K562 (cell line): ENCODE data around the gene DUSP9. TPM values are rescaled to one million over a fixed set of nuclear protein-coding genes. Genes with fewer than 3 reads are reported as not detected.

Experiments
- ATAC-seq: fragments of 200-7000 bp; cut with Tn5 transposase; 3 replicates; pipeline ENCODE4 v1.9.1; 2020; ENCODE audit warnings: moderate library complexity
- BruUV-seq: library from RNA; stranded (reverse); fragments of 400-500 nt; replicated peaks from 2 replicates; lab custom pipeline; 2021; lab: Mats Ljungman, UMichigan
- CTCF ChIA-PET: fragments of 300-600 bp; formaldehyde crosslinking; extraction: SDS; loops from one replicate; lab custom pipeline; 2021; ENCODE audit warnings: low intra/inter-chr PET ratio; lab: Yijun Ruan, JAX
- POLR2A ChIA-PET: fragments of 300-600, 350-650 bp; sonication (Branson Sonifier 250); formaldehyde crosslinking; extraction: SDS; loops from one replicate; lab custom pipeline; 2021; ENCODE audit warnings: antibody characterized with exemption, inconsistent platforms; lab: Yijun Ruan, JAX
- DNase-seq, 4 experiments: peaks; one replicate each; pipeline versions ENCODE4 v3.0.0 to v3.0.0-alpha.2; 2011 to 2018; ENCODE audit warnings: low spot score in 3 of 4, mixed read lengths in 3 of 4; ENCODE audit errors: extremely low read depth in 1 of 4
- FAIRE-seq: peaks from 2 replicates; lab custom pipeline; 2011; peaks lifted over from hg19 to GRCh38; lab: Jason Lieb, UNC
- H2AFZ ChIP-seq: 2 replicates; pipeline ENCODE4 v1.6.0; 2011; ENCODE audit warnings: low read depth, low read length, control low read depth, inconsistent platforms
- H3K27ac ChIP-seq: fragments of 200-600 bp; 3 replicates; pipeline ENCODE4 v1.8.0; 2011; ENCODE audit warnings: low read depth, mild to moderate bottlenecking, control low read depth, inconsistent platforms, low read length, moderate library complexity, mixed read lengths; ENCODE audit errors: extremely low read depth
- H3K27me3 ChIP-seq, 2 experiments: fragments of 300-600 bp in 1 of 2; 2 replicates in 1 of 2; 3 replicates in 1 of 2; pipeline versions ENCODE4 v1.6.0 to v1.8.0; 2011; ENCODE audit warnings: inconsistent platforms in 2 of 2, low read length in 2 of 2, mild to moderate bottlenecking in 1 of 2, mixed read lengths in 1 of 2, moderate library complexity in 1 of 2; ENCODE audit not compliant: control insufficient read depth in 2 of 2, insufficient read depth in 2 of 2
- H3K36me3 ChIP-seq: fragments of 300-600 bp; 3 replicates; pipeline ENCODE4 v1.8.0; 2011; ENCODE audit warnings: mild to moderate bottlenecking, low read length, inconsistent platforms; ENCODE audit not compliant: control insufficient read depth, insufficient read depth
- H3K4me1 ChIP-seq, 2 experiments: fragments of 200-600 bp in 1 of 2; replicated peaks in 1 of 2; 2 replicates in 1 of 2; 3 replicates in 1 of 2; pipeline versions ENCODE4 v1.5.1 to v1.8.0; 2011; ENCODE audit warnings: inconsistent platforms in 2 of 2, low read length in 2 of 2, mild to moderate bottlenecking in 1 of 2, mixed read lengths in 1 of 2, moderate library complexity in 1 of 2; ENCODE audit not compliant: control insufficient read depth in 2 of 2, insufficient read depth in 2 of 2
- H3K4me2 ChIP-seq: 2 replicates; pipeline ENCODE4 v1.6.1; 2011; ENCODE audit warnings: low read length, control low read depth, inconsistent platforms, mixed read lengths; ENCODE audit not compliant: insufficient read depth
- H3K4me3 ChIP-seq: fragments of 200-600 bp; sonication (generic), shearing (Covaris generic); 2 replicates; pipeline ENCODE4 v1.5.1; 2016; ENCODE audit warnings: control low read depth, inconsistent platforms
- H3K79me2 ChIP-seq: fragments of 200-600 bp; 3 replicates; pipeline ENCODE4 v1.8.0; 2011; ENCODE audit warnings: low read length, inconsistent platforms; ENCODE audit not compliant: control insufficient read depth, insufficient read depth
- H3K9ac ChIP-seq, 2 experiments: 2 replicates each; pipeline versions ENCODE4 v1.6.0 to v1.6.1; 2011; ENCODE audit warnings: low read depth in 2 of 2, low read length in 2 of 2, control low read depth in 1 of 2, inconsistent platforms in 1 of 2, mild to moderate bottlenecking in 1 of 2, mixed read lengths in 1 of 2; ENCODE audit not compliant: insufficient read depth in 1 of 2
- H3K9me1 ChIP-seq: one replicate; pipeline ENCODE4 v1.6.0; 2011; ENCODE audit warnings: inconsistent platforms, mild to moderate bottlenecking, low read length, moderate library complexity; ENCODE audit not compliant: control insufficient read depth, insufficient read depth
- H3K9me3 ChIP-seq: replicated peaks from 2 replicates; pipeline ENCODE4 v1.5.1; 2011; ENCODE audit warnings: low read depth, low read length, inconsistent platforms; ENCODE audit not compliant: control insufficient read depth, insufficient read depth
- H4K20me1 ChIP-seq: replicated peaks from 2 replicates; pipeline ENCODE4 v1.6.1; 2011; ENCODE audit warnings: low read length, inconsistent platforms, mixed read lengths; ENCODE audit not compliant: control insufficient read depth, insufficient read depth
- CHCHD3 ChIP-seq: fragments of 250-450 bp; sonication (Bioruptor Pico); IDR thresholded peaks from 2 replicates; pipeline ENCODE4 v2.1.2; 2022; ENCODE audit warnings: mild to moderate bottlenecking
- ETV5 ChIP-seq: sonication (generic); formaldehyde crosslinking; IDR thresholded peaks from 2 replicates; pipeline ENCODE4 v1.4.0; 2020; ENCODE audit warnings: low read depth, mild to moderate bottlenecking, missing genetic modification reagents
- KDM4B ChIP-seq, 2 experiments: fragments of 450-650 bp in 1 of 2; sonication (generic) in 1 of 2; IDR thresholded peaks; 2 replicates each; pipeline ENCODE4 v1.6.1; 2016 to 2017; ENCODE audit warnings: borderline replicate concordance in 2 of 2, antibody characterized with exemption in 1 of 2, low read depth in 1 of 2, mild to moderate bottlenecking in 1 of 2
- WGBS: fragments of 100-300 bp; shearing (Covaris generic); methylation state at CpG from one replicate; pipeline ENCODE4 v1.1.6; 2016; ENCODE audit warnings: low coverage, mixed read lengths; ENCODE audit not compliant: insufficient coverage; ENCODE audit errors: missing lambda C conversion rate; 5-methylcytosine and 5-hydroxymethylcytosine counted together
- in situ Hi-C: fragments of 300-500 bp; cut with MboI; formaldehyde crosslinking; loops from 4 replicates; pipeline ENCODE4 v1.15.0; 2018; ENCODE audit warnings: inconsistent platforms, mixed read lengths
- intact Hi-C: fragments of 100-400 bp; cut with micrococcal nuclease; formaldehyde crosslinking; loops from 2 replicates; pipeline ENCODE4 v1.14.2; 2022
- polyA plus RNA-seq, 8 experiments: library from polyadenylated mRNA; depleted of rRNA in 4 of 8; stranded (reverse) in 5 of 8; unstranded in 3 of 8; fragments of >200 nt; fragmentation: Nextera tagmentation in 2 of 8; fragmentation: Illumina TruSeq in 1 of 8; extraction: Ambion mirVana in 2 of 8; extraction: Trizol in 1 of 8; gene quantifications; 2 replicates each; pipeline versions ENCODE4 v1.2.1 to v1.2.3, GENCODE V29; 2011 to 2014; ENCODE audit warnings: inconsistent platforms in 1 of 8, missing spikeins in 1 of 8
- total RNA-seq, 7 experiments: library from RNA; depleted of rRNA in 6 of 7; stranded (reverse); fragments of >200 nt in 6 of 7; fragmentation: Illumina TruSeq in 2 of 7; extraction: Trizol in 2 of 7; gene quantifications; 2 replicates each; pipeline versions ENCODE4 v1.2.1 to v1.2.3, GENCODE V29; 2011 to 2021; ENCODE audit warnings: low replicate concordance in 1 of 7

Gene DUSP9
- total and polyA plus RNA-seq, 9 of the 15 experiments (the other 6 are each of a cell fraction or from before 2014, with no cell fraction given): 0.11 to 14.1 (median 5.5) TPM

- Histone ChIP-seq H4K20me1 (no peaks in the 10 kb centered on the region), H3K79me2 (no peaks in the 10 kb centered on the region), H3K36me3 (no peaks in the 10 kb centered on the region), H3K4me3 (no peak overlapping the region), H3K9me3 (no peaks in the 10 kb centered on the region), H3K4me1 (peaks cover 5 to 41% of the 10 kb centered on the region in 2 experiments; a peak in 3 of 5 replicates), H3K4me2 (no peak overlapping the region), H3K9me1 (no peaks in the 10 kb centered on the region), H3K27ac (no peak overlapping the region), H2AFZ (0 out of 2 replicates have a peak overlapping the region, but pooled peaks have one; percentile 40), H3K9ac (0 out of 4 replicates have a peak overlapping the region, but pooled peaks of 1 of the 2 experiments have one; percentile 35), H3K27me3 (no peaks in the 10 kb centered on the region; a peak in 1 of 5 replicates)
- POLR2A ChIA-PET: interaction anchor here (0.6 to 1.2 kb wide), 2 partner anchors 8 to 97 kb away, joined by 4 to 5 read pairs; no protein-coding TSS in a partner anchor
- in situ Hi-C loops (no loop called here), intact Hi-C loops (loop anchor here (2.0 to 5.0 kb wide), 4 partner anchors 38 to 113 kb away; no protein-coding TSS in a partner anchor)
- DNase-seq (no peak), FAIRE-seq (no peak), ATAC-seq (no peak)
- BruUV-seq: no TSS peak
- CTCF ChIA-PET: interaction anchor here (0.6 to 1.4 kb wide), 2 partner anchors 40 to 264 kb away, joined by 3 to 4 read pairs; no protein-coding TSS in a partner anchor
- 19% methylated on average over 6 of the region's 41 CpGs for WGBS
- TF ChIP-seq CHCHD3 (CRISPR knock-in tag): no peak
- no peak for TF ChIP-seq KDM4B (IDR thresholded peaks at IDR 0.05; ENCODE audit: borderline replicate concordance in 2 of 2, low read depth in 1 of 2)
- no peak for TF ChIP-seq ETV5 (CRISPR knock-in tag)
Measured at GRCh38 chrX:153649915-153650782, 3.1 kb downstream of the DUSP9 start.
